Spleen (tissue), 11 donors: Measurements from ENCODE around the gene CBX2. TPM values are rescaled to one million over a fixed set of nuclear protein-coding genes. Genes with fewer than 3 reads are reported as not detected.

Experiments
- DNase-seq: peaks from one replicate; pipeline ENCODE4 v3.0.0-alpha.2; 2020
- H3K27ac ChIP-seq, 8 donors: fragments of 200-600 bp; sonication (generic) in 7 of 8; 1 replicate in 4 of 8; 2 replicates in 4 of 8; pipeline versions ENCODE4 v1.5.0 to v1.8.0; 2016 to 2021; ENCODE audit warnings: inconsistent platforms in 4 of 8, mild to moderate bottlenecking in 4 of 8, moderate library complexity in 1 of 8
- H3K27me3 ChIP-seq, 7 donors: fragments of 200-600 bp; sonication (generic) in 6 of 7; replicated peaks in 1 of 7; 1 replicate in 4 of 7; 2 replicates in 3 of 7; pipeline versions ENCODE4 v1.5.0 to v1.8.0; 2016 to 2021; ENCODE audit warnings: inconsistent platforms in 3 of 7, mild to moderate bottlenecking in 1 of 7
- H3K36me3 ChIP-seq, 6 donors: fragments of 200-600 bp; sonication (generic) in 5 of 6; 1 replicate in 4 of 6; 2 replicates in 2 of 6; pipeline versions ENCODE4 v1.5.0 to v1.8.0; 2016 to 2021; ENCODE audit warnings: inconsistent platforms in 2 of 6
- H3K4me1 ChIP-seq, 6 donors: fragments of 200-600 bp; sonication (generic) in 5 of 6; 1 replicate in 3 of 6; 2 replicates in 3 of 6; pipeline versions ENCODE4 v1.5.0 to v1.8.0; 2016 to 2021; ENCODE audit warnings: inconsistent platforms in 3 of 6
- H3K4me3 ChIP-seq, 8 donors: fragments of 200-600 bp; sonication (generic) in 7 of 8; 1 replicate in 4 of 8; 2 replicates in 4 of 8; pipeline versions ENCODE4 v1.5.0 to v1.8.0; 2016 to 2021; ENCODE audit warnings: inconsistent platforms in 4 of 8, mild to moderate bottlenecking in 4 of 8, moderate library complexity in 2 of 8
- H3K9me3 ChIP-seq, 8 donors: fragments of 200-600 bp; sonication (generic) in 7 of 8; 1 replicate in 4 of 8; 2 replicates in 4 of 8; pipeline versions ENCODE4 v1.5.0 to v1.8.0; 2016 to 2021; ENCODE audit warnings: inconsistent platforms in 4 of 8
- CTCF ChIP-seq, 11 experiments: fragments of 200-600 bp in 7 of 11; fragments of 450-650 bp in 4 of 11; sonication (generic) in 4 of 11; IDR thresholded peaks in 8 of 11; conservative IDR thresholded peaks in 3 of 11; 1 replicate in 7 of 11; 2 replicates in 4 of 11; pipeline versions ENCODE4 v1.4.0 to v1.8.0; 2016 to 2021; ENCODE audit warnings: antibody characterized with exemption in 11 of 11, inconsistent platforms in 4 of 11, mild to moderate bottlenecking in 1 of 11
- POLR2A ChIP-seq, 3 donors: fragments of 450-650 bp; IDR thresholded peaks; one replicate each; pipeline ENCODE4 v1.5.1; 2017; ENCODE audit warnings: antibody characterized with exemption in 3 of 3, mild to moderate bottlenecking in 1 of 3
- POLR2AphosphoS5 ChIP-seq, 3 donors: sonication (generic); formaldehyde crosslinking; IDR thresholded peaks; one replicate each; pipeline ENCODE4 v1.5.1; 2017; ENCODE audit warnings: antibody characterized with exemption in 3 of 3
- WGBS, 5 donors: extraction: QIAGEN DNeasy Blood & Tissue Kit in 3 of 5; methylation state at CpG; one replicate each; pipeline versions ENCODE4 v1.1.5 to v1.1.7; 2013 to 2018; 5-methylcytosine and 5-hydroxymethylcytosine counted together
- intact Hi-C: fragments of 100-400 bp; cut with DNase I; formaldehyde crosslinking; loops from one replicate; pipeline ENCODE4 v1.15.0; 2023; ENCODE audit warnings: low total_unique reads
- polyA plus RNA-seq, 3 donors: library from polyadenylated mRNA; stranded (reverse); fragments of 200-250 nt; gene quantifications; one replicate each; pipeline ENCODE4 v1.2.1, GENCODE V29; 2013
- total RNA-seq, 7 donors: library from RNA; depleted of rRNA in 3 of 7; stranded (reverse); fragments of >200 nt in 3 of 7; fragmentation: NEBNext Ultra II Directional in 4 of 7; extraction: Animal tissue kit (Norgen Biotek cat#: 25700) in 4 of 7; gene quantifications; one replicate each; pipeline versions ENCODE4 v1.1.0 to v1.2.1, GENCODE V29; 2016 to 2021
- donor health status: healthy with polysubstance abuse.
- donor health status: DM: no; HTN: no; CAD: no; lungs with moderate emphysema.
- donor health status: DM: no; HTN: no; CAD: no.
- donor health status: Bipolar disorder and iron deficiency.
- donor health status: healthy.
- donor health status: DM: no; HTN: no; CAD: no.
- donor health status: DM: yes; HTN: yes; CAD: no.

CBX2 gene
- total and polyA plus RNA-seq, 10 donors: 0.48 to 6.2 (median 3.3) TPM

DNA sequence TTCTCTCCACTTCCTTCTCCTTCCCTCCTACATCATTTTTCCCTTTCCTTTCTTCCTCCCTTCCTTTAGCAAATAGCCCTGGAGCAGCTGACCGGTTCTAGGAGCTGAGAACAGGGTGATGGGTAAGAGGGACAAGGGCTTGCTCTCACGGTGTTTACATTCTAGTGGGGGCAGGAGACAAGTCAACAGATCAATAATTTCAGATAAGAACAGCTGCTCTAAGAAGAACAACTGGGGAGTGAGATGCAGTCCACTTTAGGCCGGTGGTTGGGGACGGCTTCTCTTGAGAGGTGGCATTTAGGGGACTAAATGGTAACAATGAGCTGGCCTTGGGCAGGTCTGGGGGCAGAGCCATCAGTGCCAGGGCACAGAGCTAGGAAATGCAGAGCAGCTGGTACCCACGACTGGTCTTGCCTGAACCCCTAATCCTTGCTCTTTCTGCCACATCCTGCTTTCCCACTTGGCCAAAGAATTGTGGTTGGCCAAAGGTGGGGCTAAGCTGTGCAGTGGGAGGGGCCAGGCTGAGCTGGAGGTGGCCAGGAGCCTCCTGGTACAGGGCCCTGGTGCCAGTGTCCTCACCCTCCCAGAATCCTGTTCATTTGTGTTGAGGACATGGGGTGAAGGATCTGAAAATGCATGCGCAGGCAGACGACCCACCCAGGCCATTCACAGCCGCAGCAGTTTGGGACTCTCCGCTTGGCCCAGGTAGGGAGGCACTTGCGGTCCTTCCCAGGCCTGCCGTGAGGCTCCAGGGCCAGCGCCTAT lies 43.6 kb downstream of the CBX2 start:
- no peak overlapping the region for H3K4me3 ChIP-seq
- H3K9me3 ChIP-seq: no peaks in the 10 kb centered on the region
- intact Hi-C loops: no loop called here
- no peak overlapping the region for H3K27ac ChIP-seq
- DNase-seq: no peak
- H3K27me3 ChIP-seq: peaks cover under 1 to 43% (median 12%) of the 10 kb centered on the region in 7 donors
- no peak for TF ChIP-seq POLR2AphosphoS5 (IDR thresholded peaks at IDR 0.05)
- no peak for TF ChIP-seq CTCF (IDR thresholded peaks at IDR 0.05 in 8 of 11, conservative IDR thresholded peaks at IDR 0.05 in 3 of 11)
- TF ChIP-seq POLR2A (IDR thresholded peaks at IDR 0.05): no peak
- H3K4me1 ChIP-seq: peaks cover 0 to 9% (median 7%) of the 10 kb centered on the region in 6 donors
- WGBS, 5 donors: 80 to 94% (median 88%) methylated on average over 12 of the region's 12 CpGs
- H3K36me3 ChIP-seq: no peaks in the 10 kb centered on the region

DNA sequence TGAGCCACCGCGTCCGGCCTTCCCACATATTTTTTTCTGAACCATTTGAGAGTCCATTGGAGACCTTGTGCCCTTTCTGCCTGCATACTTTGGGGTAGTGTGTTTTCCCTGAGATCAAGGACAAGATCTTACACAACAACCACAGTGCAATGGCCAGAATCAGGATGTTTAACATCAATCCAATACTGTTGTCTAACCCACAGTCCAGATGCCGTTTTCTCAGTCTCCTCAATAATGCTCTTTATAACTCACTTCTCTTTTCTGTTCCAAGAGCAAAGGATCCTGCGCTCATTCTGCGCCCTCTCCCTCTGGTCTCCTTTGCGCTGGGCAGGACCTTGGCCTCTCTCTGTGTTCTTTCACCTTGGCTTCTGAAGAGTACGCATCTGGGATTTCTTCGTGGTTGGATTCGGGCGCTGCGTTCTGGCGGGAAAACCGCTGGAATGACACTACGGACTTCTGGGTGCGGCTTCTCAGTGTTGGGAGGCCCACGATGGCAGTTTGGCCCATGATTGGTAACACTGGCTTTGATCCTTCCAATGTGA lies 44.7 kb downstream of the CBX2 start:
- 91 to 97% (median 94%) methylated on average over 17 of the region's 17 CpGs for WGBS, 5 donors
- H3K36me3 ChIP-seq: no peaks in the 10 kb centered on the region
- no peak overlapping the region for H3K4me3 ChIP-seq
- no peak overlapping the region for H3K27ac ChIP-seq
- H3K4me1 ChIP-seq: peaks cover 0 to 14% (median 11%) of the 10 kb centered on the region in 6 donors
- no peaks in the 10 kb centered on the region for H3K9me3 ChIP-seq
- intact Hi-C loops: no loop called here
- H3K27me3 ChIP-seq: peaks cover 0 to 37% (median 4%) of the 10 kb centered on the region in 7 donors
- TF ChIP-seq POLR2A (IDR thresholded peaks at IDR 0.05) (no peak), CTCF (IDR thresholded peaks at IDR 0.05 in 8 of 11, conservative IDR thresholded peaks at IDR 0.05 in 3 of 11) (no peak)
- no peak for DNase-seq

DNA sequence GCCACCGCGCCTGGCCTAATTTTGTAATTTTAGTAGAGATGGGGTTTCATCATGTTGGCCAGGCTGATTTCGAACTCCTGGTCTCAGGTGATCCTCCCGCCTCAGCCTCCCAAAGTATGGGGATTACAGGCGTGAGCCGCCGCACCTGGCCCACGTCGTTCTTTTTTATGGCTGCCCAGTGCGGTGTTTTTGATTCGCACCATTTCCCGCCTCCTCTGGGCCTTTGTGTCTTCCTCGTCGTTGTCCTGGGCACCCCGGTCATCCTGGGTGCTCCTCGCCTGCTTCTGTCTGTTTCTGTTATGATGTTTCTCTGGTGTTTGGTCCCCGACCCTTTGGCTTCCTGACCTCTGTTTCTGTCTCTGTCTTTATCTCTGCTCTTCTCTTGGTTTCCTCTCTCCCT lies 46.3 kb downstream of the CBX2 start:
- Histone ChIP-seq H3K9me3 (no peaks in the 10 kb centered on the region), H3K4me1 (peaks cover 3 to 22% (median 16%) of the 10 kb centered on the region in 6 donors), H3K36me3 (no peaks in the 10 kb centered on the region), H3K27ac (no peak overlapping the region), H3K27me3 (peaks cover 0 to 23% (median 0%) of the 10 kb centered on the region in 7 donors), H3K4me3 (no peak overlapping the region)
- no peak for DNase-seq
- TF ChIP-seq CTCF (IDR thresholded peaks at IDR 0.05 in 8 of 11, conservative IDR thresholded peaks at IDR 0.05 in 3 of 11) (no peak), POLR2A (IDR thresholded peaks at IDR 0.05) (no peak), POLR2AphosphoS5 (IDR thresholded peaks at IDR 0.05) (no peak)
- WGBS, 5 donors: 91 to 96% (median 96%) methylated on average over 17 of the region's 17 CpGs
- intact Hi-C loops: no loop called here

- no peak for DNase-seq
- intact Hi-C loops: no loop called here
- no peak for TF ChIP-seq POLR2AphosphoS5 (IDR thresholded peaks at IDR 0.05)
- no peak for TF ChIP-seq CTCF (IDR thresholded peaks at IDR 0.05 in 8 of 11, conservative IDR thresholded peaks at IDR 0.05 in 3 of 11)
- TF ChIP-seq POLR2A (IDR thresholded peaks at IDR 0.05): no peak
- Histone ChIP-seq H3K27ac (no peak overlapping the region), H3K4me1 (peaks cover 3 to 29% (median 19%) of the 10 kb centered on the region in 6 donors), H3K36me3 (no peaks in the 10 kb centered on the region), H3K4me3 (no peak overlapping the region), H3K27me3 (peaks cover 0 to 23% (median 0%) of the 10 kb centered on the region in 7 donors), H3K9me3 (no peaks in the 10 kb centered on the region)
- WGBS, 5 donors: 73 to 83% (median 79%) methylated on average over 6 of the region's 6 CpGs
Observed at GRCh38 chr17:79824893-79825579, 47.1 kb downstream of the CBX2 start.
